Measurements from ENCODE around the gene TSEN2. TPM values are rescaled to one million over a fixed set of nuclear protein-coding genes. Genes with fewer than 3 reads are reported as not detected.
"Not testable (repeated sequence)": the region's sequence is repeated elsewhere in the genome, so short reads cannot be mapped to it uniquely, and the experiment has no call there.

The TSEN2 gene
- total RNA-seq, 3 donors from 2014 or later = 20.0 to 32.8 (median 26.5) TPM

- H3K4me1 ChIP-seq = no peaks in the 10 kb centered on the region
- intact Hi-C loops (cut with DNase I; ENCODE audit: low total_unique reads) = no loop called here
- no peaks in the 10 kb centered on the region for H3K36me3 ChIP-seq
- no peaks in the 10 kb centered on the region for H3K27me3 ChIP-seq
- no peak overlapping the region for H3K4me3 ChIP-seq
- no peaks in the 10 kb centered on the region for H3K9me3 ChIP-seq
- peak overlapping the region; percentile 33 to 50 for H3K27ac ChIP-seq
- no peak for DNase-seq (ENCODE audit: low spot score in 2 of 2)
- no peak for TF ChIP-seq POLR2A (IDR thresholded peaks at IDR 0.05)
- TF ChIP-seq POLR2AphosphoS5 (IDR thresholded peaks at IDR 0.05) = no peak
- TF ChIP-seq CTCF (IDR thresholded peaks at IDR 0.05) = no peak
Observed at GRCh38 chr3:12473511-12473910, 10.8 kb upstream of the TSEN2 start.

- TF ChIP-seq POLR2A (IDR thresholded peaks at IDR 0.05) = no peak
- no peak for TF ChIP-seq POLR2AphosphoS5 (IDR thresholded peaks at IDR 0.05)
- no peak for TF ChIP-seq CTCF (IDR thresholded peaks at IDR 0.05)
- Histone ChIP-seq H3K4me1 (no peaks in the 10 kb centered on the region), H3K36me3 (no peaks in the 10 kb centered on the region), H3K27me3 (no peaks in the 10 kb centered on the region), H3K27ac (peak overlapping the region; percentile 66 to 88), H3K4me3 (no peak overlapping the region), H3K9me3 (no peaks in the 10 kb centered on the region)
- intact Hi-C loops (cut with DNase I; ENCODE audit: low total_unique reads) = no loop called here
- no peak for DNase-seq (ENCODE audit: low spot score in 2 of 2)
Observed at GRCh38 chr3:12476238-12476897, 7.9 kb upstream of the TSEN2 start.

- no peaks in the 10 kb centered on the region for H3K4me1 ChIP-seq
- H3K27me3 ChIP-seq = no peaks in the 10 kb centered on the region
- H3K4me3 ChIP-seq = no peak overlapping the region
- no peaks in the 10 kb centered on the region for H3K36me3 ChIP-seq
- intact Hi-C loops (cut with DNase I; ENCODE audit: low total_unique reads) = no loop called here
- TF ChIP-seq CTCF (IDR thresholded peaks at IDR 0.05) (no peak), POLR2A (IDR thresholded peaks at IDR 0.05) (no peak), POLR2AphosphoS5 (IDR thresholded peaks at IDR 0.05) (no peak)
- peak overlapping the region in 1 of 2 donors; percentile 66 for H3K27ac ChIP-seq
- no peak for DNase-seq (ENCODE audit: low spot score in 2 of 2)
- H3K9me3 ChIP-seq = no peaks in the 10 kb centered on the region
Observed at GRCh38 chr3:12477256-12477655, 7.0 kb upstream of the TSEN2 start.

- Histone ChIP-seq H3K4me3 (no peak overlapping the region), H3K4me1 (peaks cover 0 to 1% of the 10 kb centered on the region in 2 donors), H3K27ac (no peak overlapping the region), H3K9me3 (no peaks in the 10 kb centered on the region), H3K27me3 (no peaks in the 10 kb centered on the region), H3K36me3 (no peaks in the 10 kb centered on the region)
- TF ChIP-seq CTCF (IDR thresholded peaks at IDR 0.05) = no peak
- no peak for TF ChIP-seq POLR2A (IDR thresholded peaks at IDR 0.05)
- no peak for TF ChIP-seq POLR2AphosphoS5 (IDR thresholded peaks at IDR 0.05)
- DNase-seq (ENCODE audit: low spot score in 2 of 2) = no peak
- intact Hi-C loops (cut with DNase I; ENCODE audit: low total_unique reads) = no loop called here
Observed at GRCh38 chr3:12478326-12478725, 6.0 kb upstream of the TSEN2 start.

GRCh38 chr3:12479198-12479597, 5.1 kb upstream of the TSEN2 start:
- DNase-seq (ENCODE audit: low spot score in 2 of 2); H3K9me3 ChIP-seq; H3K4me1 ChIP-seq; H3K4me3 ChIP-seq; H3K27me3 ChIP-seq; intact Hi-C loops (cut with DNase I; ENCODE audit: low total_unique reads); H3K36me3 ChIP-seq; H3K27ac ChIP-seq: not testable (repeated sequence)

Measured in breast epithelium (tissue), 4 donors.